Measurements from ENCODE around the gene HNRNPUL1.

The HNRNPUL1 gene

DNA sequence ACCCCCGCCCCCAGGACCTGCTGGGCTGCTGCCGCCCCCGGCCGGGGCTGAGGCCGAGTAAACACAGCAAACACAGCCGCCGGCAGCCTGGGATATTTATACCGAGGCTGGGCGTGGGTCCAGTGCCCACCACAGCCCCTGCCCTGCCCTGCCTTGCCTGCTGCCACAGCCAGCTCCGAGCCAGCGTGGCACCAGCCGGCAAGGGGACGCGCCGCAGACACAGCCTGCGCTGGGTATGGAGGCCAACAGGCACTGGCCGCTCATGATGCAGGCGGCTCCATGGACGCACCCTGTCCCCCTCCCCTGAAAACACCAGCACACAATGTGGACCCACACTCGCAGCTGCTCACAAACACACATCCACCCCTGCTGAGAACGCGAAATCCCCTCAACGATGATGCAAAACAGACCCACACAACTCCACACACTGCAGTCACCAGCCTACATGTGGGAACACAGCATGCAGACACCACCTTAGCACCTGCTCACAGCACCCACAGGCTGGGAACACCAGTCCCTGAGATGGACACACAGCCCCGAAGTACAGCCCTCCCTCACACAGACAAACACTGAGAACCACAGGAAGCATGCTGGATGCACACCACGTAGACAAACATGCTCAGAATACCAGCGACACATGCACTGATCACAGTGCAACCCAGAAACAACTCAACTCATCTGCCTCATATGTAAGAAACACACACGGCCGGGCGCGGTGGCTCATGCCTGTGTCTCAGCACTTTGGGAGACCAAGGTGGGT is 62.0 kb downstream of the HNRNPUL1 start:
- Histone ChIP-seq H3K4me3 (ENCODE audit: low read depth, low read length) (no peak overlapping the region), H3K27me3 (ENCODE audit: control insufficient read depth, insufficient read depth, low read length) (no peaks in the 10 kb centered on the region), H3K9me3 (ENCODE audit: control insufficient read depth, low read length) (no peaks in the 10 kb centered on the region), H3K4me2 (ENCODE audit: low read length) (peak overlapping the region; percentile 8), H3K9ac (no peak overlapping the region), H3K79me2 (no peaks in the 10 kb centered on the region), H3K4me1 (peaks cover 22% of the 10 kb centered on the region), H3K27ac (peak overlapping the region; percentile 59), H2AFZ (peak overlapping the region; percentile 75), H3K36me3 (ENCODE audit: control insufficient read depth, insufficient read depth, low read length) (no peaks in the 10 kb centered on the region)
- TF ChIP-seq CTCF (IDR thresholded peaks at IDR 0.05), result no peak

- Histone ChIP-seq H3K79me2 (no peaks in the 10 kb centered on the region), H3K9me3 (ENCODE audit: control insufficient read depth, low read length) (no peaks in the 10 kb centered on the region), H3K27ac (peak overlapping the region; percentile 37), H3K4me3 (ENCODE audit: low read depth, low read length) (peak overlapping the region; percentile 46), H3K27me3 (ENCODE audit: control insufficient read depth, insufficient read depth, low read length) (no peaks in the 10 kb centered on the region), H3K9ac (peak overlapping the region; percentile 40), H3K36me3 (ENCODE audit: control insufficient read depth, insufficient read depth, low read length) (no peaks in the 10 kb centered on the region), H3K4me2 (ENCODE audit: low read length) (peak overlapping the region; percentile 85), H3K4me1 (peaks cover 22% of the 10 kb centered on the region), H2AFZ (peak overlapping the region; percentile 93)
- no peak for TF ChIP-seq CTCF (IDR thresholded peaks at IDR 0.05)
Observed at GRCh38 chr19:41327076-41327575, 63.0 kb downstream of the HNRNPUL1 start.

- TF ChIP-seq CTCF (IDR thresholded peaks at IDR 0.05), result no peak
- Histone ChIP-seq H3K36me3 (ENCODE audit: control insufficient read depth, insufficient read depth, low read length) (no peaks in the 10 kb centered on the region), H3K4me1 (peaks cover 22% of the 10 kb centered on the region), H3K4me3 (ENCODE audit: low read depth, low read length) (peak overlapping the region; percentile 46), H3K4me2 (ENCODE audit: low read length) (peak overlapping the region; percentile 85), H3K9me3 (ENCODE audit: control insufficient read depth, low read length) (no peaks in the 10 kb centered on the region), H3K27ac (peak overlapping the region; percentile 37), H3K9ac (peak overlapping the region; percentile 40), H3K27me3 (ENCODE audit: control insufficient read depth, insufficient read depth, low read length) (no peaks in the 10 kb centered on the region), H3K79me2 (no peaks in the 10 kb centered on the region), H2AFZ (peak overlapping the region; percentile 93)
Observed at GRCh38 chr19:41327576-41328156, 63.5 kb downstream of the HNRNPUL1 start.

GRCh38 chr19:41328157-41328841 is 64.1 kb downstream of the HNRNPUL1 start:
- Histone ChIP-seq H3K27ac (peak overlapping the region; percentile 37), H3K36me3 (ENCODE audit: control insufficient read depth, insufficient read depth, low read length) (no peaks in the 10 kb centered on the region), H3K4me2 (ENCODE audit: low read length) (peak overlapping the region; percentile 85), H3K79me2 (no peaks in the 10 kb centered on the region), H2AFZ (peak overlapping the region; percentile 93), H3K4me3 (ENCODE audit: low read depth, low read length) (no peak overlapping the region), H3K9ac (no peak overlapping the region), H3K4me1 (peaks cover 22% of the 10 kb centered on the region), H3K9me3 (ENCODE audit: control insufficient read depth, low read length) (no peaks in the 10 kb centered on the region), H3K27me3 (ENCODE audit: control insufficient read depth, insufficient read depth, low read length) (no peaks in the 10 kb centered on the region)
- no peak for TF ChIP-seq CTCF (IDR thresholded peaks at IDR 0.05)
